ENCODE results near the gene RBM8A.
"Not testable (repeated sequence)": the region's sequence is repeated elsewhere in the genome, so short reads cannot be mapped to it uniquely, and the experiment has no call there.

The RBM8A gene

DNA sequence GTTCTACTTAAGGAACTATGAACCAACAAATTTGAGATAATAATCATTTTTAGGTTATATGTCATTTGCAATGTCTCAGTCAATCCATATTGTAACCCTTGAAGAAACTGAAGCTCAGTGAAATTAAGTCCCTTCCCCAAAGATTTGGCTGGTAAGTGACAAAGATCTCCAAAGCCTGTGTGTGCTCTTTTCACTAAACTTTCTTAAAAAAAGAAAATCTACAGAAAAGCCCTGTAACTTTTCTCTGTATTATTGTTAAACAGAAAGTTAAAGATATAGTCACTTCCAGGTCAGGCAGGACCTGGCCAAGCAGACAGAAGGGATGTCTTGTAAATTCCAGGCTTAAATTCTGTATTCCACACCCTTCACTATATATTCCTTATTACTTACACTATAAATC is 29.1 kb upstream of the RBM8A start:
- DNase-seq, result no peak

DNA sequence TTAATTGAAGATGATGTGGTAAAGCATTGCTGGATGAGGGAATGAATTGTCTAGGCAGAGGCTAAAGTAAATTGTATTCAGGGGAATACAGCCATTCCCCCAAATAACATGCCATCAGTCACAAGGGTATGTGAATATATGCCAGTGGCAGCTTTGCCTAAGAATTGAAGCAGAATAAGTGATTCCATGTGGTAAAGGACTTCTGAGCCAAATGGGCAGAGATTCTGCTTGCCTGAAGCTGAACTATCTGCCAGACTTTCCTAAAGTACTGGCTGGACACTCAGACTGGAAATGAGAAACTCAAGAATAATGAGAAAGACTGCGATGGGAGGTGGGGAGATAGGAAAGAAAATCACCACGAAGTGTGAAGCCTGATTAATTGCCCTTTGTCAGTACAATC is 28.2 kb upstream of the RBM8A start:
- DNase-seq, result no peak

DNA sequence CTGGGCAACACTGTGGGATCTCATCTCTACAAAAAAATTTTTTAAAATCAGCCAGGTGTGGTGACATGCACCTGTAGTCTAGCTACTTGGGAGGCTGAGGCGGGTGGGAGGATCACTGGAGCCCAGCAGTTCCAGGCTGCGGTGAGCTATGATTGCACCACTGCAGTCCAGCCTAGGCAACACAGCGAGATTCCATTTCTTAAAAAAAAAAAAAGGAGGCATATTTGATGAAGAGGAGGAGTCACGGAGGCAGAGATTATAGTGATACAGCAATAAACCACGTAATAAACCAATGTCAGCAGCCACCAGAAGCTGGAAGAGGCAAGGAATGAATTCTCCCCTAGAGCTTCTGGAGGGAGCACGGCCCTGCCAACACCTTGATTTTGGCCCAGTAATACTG is 26.6 kb upstream of the RBM8A start:
- no peak for DNase-seq

DNA sequence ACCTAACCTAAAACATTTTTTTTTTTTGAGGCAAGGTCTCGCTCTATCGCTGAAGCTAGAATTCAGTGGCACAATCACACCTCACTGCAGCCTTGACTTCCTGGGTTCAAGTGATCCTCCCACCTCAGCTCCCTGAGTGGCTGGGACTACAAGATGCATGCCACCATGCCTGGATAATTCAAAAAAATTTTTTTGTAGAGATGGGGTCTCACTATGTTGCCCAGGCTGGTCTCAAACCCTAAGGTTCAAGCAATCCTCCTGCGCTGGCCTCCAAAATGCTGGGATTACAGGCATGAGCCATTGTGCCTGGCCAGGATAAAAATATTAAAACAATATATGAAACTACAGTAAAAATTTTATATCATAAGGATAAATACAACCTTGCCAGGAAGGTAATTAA is 25.6 kb upstream of the RBM8A start:
- DNase-seq, result no peak

DNA sequence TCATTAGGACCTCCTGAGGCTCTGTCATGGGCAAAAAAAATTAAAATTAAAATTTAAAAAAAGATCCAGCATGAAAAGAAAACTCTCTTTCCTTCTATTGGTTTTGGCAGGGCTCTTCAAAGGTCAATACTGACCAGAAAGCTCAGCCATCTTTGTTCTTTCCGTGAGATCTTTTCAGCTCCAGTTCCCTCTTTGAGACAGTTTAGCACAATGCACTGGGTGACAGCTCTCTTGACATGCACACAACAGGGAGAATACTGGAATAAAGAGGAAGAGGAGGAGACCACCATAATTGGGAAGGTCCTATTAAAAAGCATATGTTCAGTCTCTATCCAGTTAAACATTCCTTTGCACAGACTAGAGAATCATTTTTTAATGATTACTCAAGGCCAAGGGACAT is 24.2 kb upstream of the RBM8A start:
- no peak for DNase-seq

DNA sequence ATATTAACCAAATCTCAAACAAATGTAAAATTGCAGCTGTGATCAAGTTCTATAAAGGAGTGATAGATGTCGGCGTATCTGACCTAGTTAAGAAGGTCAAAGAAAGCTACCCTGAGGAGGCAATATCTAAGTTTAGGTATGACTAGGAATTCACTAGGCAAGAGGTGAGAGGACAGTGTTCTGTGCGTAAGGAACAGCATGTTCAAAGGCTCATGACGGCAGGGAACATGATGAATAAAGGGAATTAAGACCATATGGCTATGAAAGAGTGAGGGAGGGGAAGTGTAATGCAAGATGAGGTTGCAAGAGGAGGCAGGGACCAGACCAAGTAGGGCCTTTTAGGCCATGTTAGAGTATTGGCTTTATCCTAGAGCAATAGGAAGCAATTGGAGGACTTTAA is 21.9 kb upstream of the RBM8A start:
- no peak for DNase-seq

DNA sequence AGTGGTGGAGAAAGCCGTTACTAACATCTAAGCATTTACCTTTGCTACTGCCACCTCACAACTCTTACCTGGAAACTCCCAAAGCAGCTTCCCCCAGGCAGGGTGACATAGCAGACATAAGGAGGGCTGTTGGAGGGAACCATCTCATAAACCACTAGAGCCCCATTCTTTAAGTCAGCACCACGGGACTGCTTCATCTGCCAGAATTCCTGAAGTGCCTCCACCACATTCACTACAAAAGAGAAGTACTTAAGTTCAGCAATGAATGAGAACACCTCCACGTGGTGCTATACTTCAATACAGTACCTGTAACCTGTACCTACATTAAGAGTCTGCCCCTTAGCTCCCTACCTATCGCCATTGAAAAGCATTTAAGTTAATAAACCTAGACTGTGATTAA is 20.3 kb upstream of the RBM8A start:
- no peak for DNase-seq

DNA sequence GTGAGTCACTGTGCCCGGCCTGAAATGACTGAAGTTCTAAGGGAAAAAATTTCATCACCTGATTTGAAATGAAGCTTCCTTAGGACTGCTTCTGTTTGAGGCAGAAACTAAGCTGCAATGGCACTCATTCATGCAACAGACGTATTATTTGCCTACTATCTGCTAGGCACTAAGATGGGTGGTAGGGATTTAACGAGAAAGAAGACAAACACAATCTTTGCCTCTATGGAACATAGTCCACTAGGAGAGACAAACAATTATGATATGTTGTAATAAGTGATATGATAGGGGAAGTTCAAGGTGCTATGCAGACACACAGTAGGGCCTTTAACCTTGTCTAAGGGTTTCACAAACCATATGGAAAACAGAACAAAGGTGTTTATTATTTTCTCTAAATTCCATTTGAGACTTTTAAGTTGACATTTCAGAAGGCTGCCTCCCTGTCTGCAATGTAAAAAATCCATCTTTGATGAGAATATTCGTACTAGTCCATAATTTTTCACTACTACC is 19.2 kb upstream of the RBM8A start:
- no peak for DNase-seq

DNA sequence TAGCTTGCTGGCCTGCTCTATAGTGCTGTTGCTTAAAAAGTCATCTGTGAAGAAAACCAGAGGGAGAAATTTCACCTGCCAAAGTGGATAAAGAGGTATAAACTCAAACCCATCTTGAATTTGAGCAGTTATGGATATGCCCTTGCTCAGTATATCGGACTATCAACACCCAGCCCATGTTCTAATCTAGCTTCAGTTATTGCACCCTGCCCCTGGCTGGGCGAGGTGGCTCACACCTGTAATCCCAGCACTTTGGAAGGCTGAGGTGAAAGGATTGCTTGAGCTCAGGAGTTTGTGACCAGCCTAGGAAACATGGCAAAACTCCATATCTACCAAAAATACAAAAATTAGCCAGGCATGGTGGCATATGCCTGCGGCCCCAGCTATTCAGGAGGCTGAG is 17.2 kb upstream of the RBM8A start:
- no peak for DNase-seq

DNA sequence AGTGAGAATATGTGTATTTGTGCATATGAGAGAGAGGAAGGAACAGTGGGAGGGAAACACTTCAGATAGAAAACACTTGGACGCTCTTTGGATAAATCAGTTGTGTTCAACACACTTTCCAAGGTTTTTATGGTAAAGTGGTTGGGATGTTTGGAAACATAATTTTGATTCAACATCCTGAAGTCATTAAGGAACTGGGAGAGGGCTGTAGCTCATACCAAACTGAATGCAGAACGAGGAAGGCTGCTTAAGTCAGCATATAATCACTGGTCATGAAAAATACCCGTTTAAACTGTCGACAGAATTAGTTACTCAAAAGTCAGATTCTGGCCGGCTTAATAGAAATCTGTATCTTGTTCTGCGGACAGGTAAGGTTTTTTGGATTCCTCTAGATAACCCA is 15.6 kb upstream of the RBM8A start:
- DNase-seq, result no peak

DNA sequence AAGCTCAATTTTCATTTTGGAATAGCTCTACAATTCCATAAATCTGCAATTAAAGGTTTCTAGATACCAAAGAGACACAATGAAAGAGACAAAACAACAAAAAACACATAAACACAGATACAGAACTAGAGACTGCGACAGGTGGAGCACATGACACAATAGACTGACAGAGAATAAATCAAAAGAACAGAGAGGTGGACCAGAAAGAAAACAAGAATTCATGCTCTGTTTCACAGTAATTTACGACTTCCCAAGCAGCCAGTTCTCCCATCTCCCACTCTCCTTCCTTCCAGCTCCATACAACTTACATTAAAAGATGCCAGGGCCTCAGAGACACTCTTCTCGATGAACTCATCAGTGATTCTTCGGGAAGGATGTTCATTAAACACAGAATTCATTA is 15.1 kb upstream of the RBM8A start:
- no peak for DNase-seq

DNA sequence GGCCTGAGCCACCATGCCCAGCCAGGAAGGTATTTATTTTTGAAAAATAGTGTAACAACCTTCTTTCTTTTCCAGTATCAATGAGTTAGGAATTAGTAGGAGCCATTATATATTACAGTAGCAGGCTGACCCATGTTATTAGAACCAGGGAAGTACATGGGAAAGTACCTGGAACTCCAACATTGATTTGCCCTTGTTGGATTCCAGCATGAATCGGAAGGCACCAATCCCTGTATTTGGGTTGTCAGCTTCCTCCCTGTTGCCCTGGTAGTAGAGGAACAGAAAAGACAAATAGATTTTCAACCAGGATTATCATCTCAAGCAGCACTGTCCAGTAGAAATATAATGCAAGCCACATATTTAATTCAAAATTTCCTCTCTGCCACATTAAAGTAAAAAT is 10.2 kb upstream of the RBM8A start:
- DNase-seq, result no peak

DNA sequence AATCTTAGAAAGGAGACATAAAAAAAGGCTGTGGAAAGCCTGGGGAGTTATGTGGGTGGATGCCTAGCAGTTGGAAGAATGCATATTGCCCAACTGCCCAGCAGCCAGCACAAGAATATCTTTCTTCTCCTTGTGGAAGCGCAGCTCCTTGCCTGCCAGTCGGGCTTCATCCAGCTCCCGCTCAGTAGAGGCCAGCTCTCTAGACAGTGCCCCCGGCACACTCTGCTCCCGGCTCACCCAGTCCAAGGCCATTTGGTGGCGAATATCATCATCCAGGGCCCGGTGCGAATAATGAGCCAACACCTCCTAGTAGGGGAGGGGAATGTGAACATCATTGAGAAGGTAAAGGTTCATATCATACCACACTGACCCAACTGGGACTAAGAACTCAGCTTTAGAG is 9.0 kb upstream of the RBM8A start:
- peak in 1 of 2 donors; percentile 18 for DNase-seq

DNA sequence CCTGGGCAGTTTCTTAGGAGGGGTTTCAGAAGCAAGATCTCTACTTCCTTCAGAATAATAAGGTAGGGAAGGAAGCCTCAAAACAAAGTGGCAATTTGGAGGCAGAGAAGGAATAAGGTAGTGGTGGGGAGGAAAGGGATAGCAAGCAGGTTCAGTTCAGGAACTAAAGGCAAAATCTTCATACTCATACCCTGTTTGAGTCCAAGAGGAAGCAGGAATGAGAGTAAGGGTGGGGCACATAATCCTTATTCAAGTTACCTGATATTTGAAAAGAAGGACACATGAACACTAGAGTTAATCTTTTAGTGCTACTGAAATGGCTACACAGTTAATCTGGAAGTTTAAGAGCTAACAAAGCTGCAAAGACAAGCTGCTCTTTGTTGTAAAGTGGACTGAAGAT is 8.4 kb upstream of the RBM8A start:
- no peak for DNase-seq

DNA sequence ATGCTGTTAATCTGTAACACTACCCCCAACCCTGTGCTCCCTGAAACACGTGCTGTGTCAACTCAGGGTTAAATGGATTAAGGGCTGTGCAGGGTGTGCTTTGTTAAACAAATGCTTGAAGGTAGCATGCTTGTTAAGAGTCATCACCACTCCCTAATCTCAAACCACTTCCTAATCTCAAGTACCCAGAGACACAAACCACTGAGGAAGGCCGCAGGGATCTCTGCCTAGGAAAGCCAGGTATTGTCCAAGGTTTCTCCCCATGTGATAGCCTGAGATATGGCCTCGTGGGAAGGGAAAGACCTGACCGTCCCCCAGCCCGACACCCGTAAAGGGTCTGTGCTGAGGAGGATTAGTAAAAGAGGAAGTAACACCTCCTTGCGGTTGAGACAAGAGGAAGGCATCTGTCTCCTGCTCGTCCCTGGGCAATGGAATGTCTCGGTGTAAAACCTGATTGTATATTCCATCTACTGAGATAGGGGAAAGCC is 5.3 kb upstream of the RBM8A start:
- DNase-seq, result not testable (repeated sequence)

DNA sequence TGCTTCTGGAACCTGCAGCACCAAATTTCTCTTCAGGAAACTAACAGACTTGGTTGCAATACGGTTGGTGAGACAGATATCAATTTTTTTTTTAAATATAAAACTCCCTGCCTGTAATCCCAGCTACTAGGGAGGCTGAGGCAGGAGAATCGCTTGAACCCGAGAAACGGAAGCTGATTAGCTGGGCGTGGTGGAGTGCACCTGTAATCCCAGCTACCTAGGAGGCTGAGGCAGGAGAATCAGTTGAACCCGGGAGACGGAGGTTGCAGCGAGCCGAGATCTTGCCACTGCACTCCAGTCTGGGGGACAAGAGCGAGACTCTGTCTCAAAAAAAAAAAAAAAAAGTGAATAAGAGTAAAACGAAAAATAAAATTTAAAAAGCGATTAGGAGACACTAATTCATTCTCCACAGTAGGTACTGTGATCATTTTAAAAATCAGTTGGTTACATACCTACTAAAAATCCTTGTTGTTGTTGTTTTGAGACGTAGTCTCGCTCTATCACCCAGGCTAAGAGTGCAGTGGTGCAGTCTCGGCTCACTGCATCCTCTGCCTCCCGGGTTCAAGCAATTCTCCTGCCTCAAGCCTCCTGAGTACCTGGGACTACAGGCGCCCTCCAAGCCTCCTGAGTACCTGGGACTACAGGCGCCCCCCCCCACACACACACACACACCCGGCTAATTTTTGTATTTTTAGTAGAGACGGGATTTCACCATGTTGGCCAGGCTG is 796 bp upstream of the RBM8A start:
- DNase-seq, result no peak

DNA sequence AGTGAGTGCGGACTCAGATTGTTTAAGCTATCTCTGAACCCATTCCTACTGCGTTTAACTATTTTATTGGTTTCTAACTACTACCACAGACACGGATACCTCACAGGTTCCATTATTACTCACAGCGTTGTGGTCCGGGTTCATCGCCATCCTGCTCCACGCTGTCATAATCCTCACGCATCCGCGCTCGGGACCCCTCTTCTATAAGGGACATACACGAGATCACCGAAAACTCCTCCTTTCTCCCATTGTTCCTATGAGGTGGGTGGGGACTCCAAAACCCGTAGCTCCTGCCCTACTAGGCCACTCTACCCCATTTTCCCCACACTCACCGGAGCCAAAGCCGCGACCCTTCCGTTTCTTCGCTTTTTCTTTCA is 610 bp downstream of the RBM8A start:
- no peak for DNase-seq

DNA sequence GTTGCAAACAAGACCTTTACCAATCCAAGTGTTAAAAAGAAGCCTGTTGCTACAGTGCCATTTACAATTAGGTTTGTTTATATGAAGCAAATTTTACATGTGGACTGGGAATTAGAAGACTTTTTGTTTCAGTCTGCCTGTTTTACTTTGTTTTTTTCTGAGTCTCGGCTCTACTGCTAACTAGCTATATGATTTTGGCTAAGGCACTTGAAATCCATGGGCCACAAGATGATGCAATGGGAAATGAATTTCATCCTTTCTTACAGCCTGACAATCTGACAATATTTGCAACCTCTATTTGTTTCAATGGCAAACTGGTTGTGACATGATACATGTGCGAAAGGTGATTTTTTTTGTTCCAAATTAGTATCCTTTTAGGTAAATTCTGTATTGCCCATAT is 5.0 kb downstream of the RBM8A start:
- DNase-seq, result peak in 1 of 2 donors; percentile 12

DNA sequence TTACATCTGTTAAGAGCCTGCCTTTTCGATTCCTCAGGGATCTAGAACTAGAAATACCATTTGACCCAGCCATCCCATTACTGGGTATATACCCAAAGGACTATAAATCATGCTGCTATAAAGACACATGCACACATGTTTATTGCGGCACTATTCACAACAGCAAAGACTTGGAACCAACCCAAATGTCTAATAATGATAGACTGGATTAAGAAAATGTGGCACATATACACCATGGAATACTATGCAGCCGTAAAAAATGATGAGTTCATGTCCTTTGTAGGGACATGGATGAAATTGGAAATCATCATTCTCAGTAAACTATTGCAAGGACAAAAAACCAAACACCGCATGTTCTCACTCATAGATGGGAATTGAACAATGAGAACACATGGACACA is 7.0 kb downstream of the RBM8A start:
- DNase-seq, result not testable (repeated sequence)

DNA sequence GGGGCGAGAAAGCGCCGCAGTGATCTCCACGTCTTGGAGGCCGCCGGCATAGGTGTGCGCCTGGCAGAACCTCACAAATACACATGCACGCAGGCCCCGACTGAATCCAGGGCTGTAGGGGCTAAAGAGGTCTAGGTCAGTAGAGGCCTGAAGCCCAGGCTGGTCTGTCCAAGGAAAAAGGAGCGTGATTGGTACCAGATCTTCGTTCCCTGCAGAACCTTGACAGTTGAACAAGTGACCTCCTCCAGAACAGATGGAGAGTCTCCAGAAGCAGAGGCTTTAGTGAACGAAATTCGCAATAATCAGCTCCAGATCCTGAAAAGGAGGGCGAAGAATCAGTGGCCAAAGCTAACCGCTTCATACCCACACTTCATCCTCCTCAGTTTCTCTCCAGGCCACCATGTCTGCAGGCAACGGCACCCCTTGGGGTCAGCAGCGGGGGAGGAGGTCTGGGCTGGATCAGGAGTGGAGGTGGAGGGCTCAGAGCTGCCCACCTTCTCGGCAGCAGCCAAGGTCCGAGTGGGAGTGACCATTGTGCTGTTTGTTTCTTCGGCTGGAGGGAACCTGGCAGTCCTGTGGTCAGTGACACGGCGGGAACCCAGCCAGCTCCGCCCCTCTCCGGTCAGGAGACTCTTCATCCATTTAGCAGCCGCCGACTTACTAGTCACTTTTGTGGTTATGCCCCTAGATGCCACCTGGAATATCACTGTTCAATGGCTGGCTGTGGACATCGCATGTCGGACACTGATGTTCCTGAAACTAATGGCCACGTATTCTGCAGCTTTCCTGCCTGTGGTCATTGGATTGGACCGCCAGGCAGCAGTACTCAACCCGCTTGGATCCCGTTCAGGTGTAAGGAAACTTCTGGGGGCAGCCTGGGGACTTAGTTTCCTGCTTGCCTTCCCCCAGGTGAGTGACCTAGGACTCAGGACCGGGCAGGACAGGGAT is 8.0 kb downstream of the RBM8A start:
- peak; percentile 52 to 55 for DNase-seq

DNA sequence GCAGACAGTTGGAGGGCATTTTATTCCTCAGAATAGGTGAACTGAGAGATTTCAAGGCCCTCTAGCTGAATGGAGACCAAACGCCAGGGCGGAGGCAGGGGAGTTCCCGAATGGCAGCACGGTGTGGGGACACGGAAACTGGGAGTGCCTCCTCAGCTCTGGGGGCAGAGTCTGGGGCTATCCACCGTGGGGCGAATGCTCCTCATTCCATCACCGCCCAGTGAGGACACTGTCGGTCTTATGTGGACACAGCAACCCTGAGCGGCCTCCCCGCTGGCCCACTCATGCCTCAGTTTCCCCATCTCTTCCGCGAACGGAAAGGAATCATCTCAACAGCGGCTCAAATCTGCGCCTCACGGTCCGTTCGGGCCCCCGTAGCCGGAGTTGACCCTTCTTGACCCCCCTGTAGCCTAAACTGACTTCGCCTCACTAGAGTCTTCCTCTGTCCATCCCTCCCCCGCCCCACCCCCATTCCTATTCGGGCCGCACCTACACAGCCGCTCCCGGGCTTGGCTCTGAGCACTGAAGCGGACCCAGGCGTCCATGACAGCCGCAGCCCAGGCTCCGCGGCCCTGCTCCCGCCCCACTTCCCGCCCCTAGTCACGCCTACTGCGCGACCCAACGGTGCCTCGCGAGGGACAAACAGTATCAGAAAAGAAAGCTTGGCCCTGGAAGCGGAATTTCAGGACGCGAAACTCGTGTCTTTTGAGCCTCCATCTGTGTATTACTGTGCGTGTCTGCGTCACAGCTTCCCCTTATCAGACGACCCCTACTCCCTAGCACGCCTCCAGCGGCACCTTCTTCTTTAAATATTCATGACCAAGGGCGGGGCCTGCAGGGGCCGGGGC is 8.9 kb downstream of the RBM8A start, which contains the start of gene PEX11B:
Gene PEX11B, minus strand, starts transcription at position 574 of the 848 bp plus-strand sequence. Its CDS starts 29 bp downstream, at position 545.
- peak; percentile 91 for DNase-seq

DNA sequence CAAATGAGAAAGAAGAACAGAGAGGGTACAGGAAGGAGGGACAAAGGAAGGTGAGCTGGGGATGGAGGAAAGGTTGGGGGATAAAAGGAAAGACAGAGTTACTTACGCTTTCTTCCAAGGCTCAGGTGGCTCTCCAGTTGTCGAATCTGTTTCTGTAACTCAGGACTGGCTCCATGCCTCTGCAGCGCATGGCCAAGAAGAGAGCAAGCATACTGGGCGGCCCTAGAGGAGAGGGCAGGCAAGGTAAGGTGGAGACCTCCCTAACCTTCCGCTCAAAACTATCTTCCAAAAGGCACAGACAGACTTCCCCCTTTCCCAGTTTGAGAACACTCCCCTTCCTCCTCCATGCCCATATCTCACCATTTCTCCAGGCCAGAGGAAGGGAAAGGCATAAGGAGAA is 9.7 kb downstream of the RBM8A start:
- no peak for DNase-seq

DNA sequence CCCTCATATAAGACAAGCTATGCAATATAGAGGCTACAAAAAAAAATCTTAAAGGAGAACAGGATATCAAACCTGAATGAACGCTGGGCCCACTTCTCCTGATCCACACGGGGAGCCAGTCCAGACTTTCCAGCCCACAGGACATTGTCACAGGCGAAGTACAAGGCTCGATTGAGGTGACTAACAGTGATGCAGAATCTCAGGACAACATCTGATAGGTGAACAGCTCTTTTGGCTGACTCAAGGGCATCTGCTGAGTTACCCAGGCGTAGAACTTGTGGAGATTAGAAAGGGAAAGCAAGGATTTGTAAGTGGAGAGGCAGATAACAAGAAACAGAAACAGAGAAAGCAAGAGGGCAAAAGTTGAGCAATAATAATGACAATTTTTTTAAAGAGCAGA is 10.5 kb downstream of the RBM8A start:
- DNase-seq, result no peak

Measured in inflammatory macrophage (primary cell).